ENCODE data around the gene MTLN. TPM values are rescaled to one million over a fixed set of nuclear protein-coding genes. Genes with fewer than 3 reads are reported as not detected.

The MTLN gene
- 33.6 and 102 TPM in 2 replicates for total RNA-seq

GRCh38 chr2:110211938-110212858 lies at the start of gene MTLN:
MTLN (minus strand) TSS chr2:110212547; CDS start chr2:110212525, 22 bp downstream.

DNA sequence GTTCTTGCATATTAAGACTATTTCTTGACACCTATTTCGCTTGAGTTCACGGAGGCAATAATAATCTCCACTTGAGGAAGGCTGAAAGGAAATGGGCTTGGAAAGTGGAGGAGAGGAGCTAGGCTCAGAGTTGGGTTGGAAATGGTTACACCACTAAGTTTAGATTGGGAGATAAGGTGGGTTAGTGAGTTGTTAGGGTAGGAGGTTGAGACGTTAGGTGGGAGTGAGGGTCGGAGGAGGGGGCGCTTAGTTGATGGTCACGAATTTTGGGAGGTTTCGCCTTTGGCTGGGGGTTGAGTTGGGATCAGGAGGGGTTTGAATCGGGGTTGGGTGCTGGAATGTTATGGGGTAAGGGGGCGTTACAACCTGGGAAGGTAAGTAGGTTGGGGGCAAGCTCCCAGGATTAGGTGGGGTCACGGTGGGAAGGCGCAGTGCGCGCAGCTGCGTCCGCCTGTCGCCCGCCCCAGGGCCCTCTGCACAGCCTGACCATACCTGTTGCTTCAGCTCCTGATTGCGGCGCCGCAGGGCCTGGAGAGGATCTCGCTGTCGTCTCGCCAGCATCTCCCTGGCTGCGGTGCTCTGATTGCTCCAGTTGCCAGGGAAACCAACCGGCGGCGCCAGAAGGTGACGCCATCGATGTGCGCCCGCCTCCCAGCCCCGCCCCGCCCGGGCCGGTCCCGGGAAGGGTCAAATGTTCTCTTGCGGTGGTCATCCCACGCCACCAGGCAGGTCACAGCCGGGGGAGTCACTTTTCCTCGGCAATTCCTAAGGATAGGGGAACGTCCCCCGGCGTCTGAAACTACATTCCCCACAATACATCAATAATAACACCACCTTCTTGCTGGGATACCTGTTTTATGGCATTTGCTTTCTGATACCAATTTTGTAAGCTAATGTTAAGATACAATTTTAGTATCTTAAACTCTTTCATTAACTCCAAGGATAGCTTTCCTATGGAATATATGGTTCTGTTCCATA lies 7.7 kb downstream of the MTLN start, which contains the start of gene NPHP1:
Gene NPHP1 (minus strand): TSS at position 606 of the 978 bp plus-strand sequence. CDS start 45 bp downstream, at position 561.

Other genes starting within 250 kb of the MTLN start
- gene MALL, start 96.7 kb downstream of the MTLN start, total RNA-seq = 38.3 and 41.1 TPM in 2 replicates
- 1.4 and 2.4 TPM in 2 replicates for gene NPHP1, start 7.5 kb downstream of the MTLN start, total RNA-seq

Data from nasal cavity respiratory epithelium epithelial cell of viscerocranial mucosa (primary cell).